SK-N-SH (cell line): Measurements from ENCODE around the gene PLPPR2. TPM values are rescaled to one million over a fixed set of nuclear protein-coding genes. Genes with fewer than 3 reads are reported as not detected.

ENCODE experiments used
- CTCF ChIA-PET: fragments of 300-600, 350-600 bp; formaldehyde crosslinking; extraction: SDS; loops from one replicate; lab custom pipeline; 2021; lab: Yijun Ruan, JAX
- POLR2A ChIA-PET: fragments of 350-600 bp; sonication (Branson Sonifier 250); formaldehyde crosslinking; extraction: SDS; loops from one replicate; lab custom pipeline; 2020; ENCODE audit warnings: antibody characterized with exemption, inconsistent platforms; lab: Yijun Ruan, JAX
- DNase-seq: peaks from one replicate; pipeline ENCODE4 v3.0.0; 2012
- H2AFZ ChIP-seq: fragments of 200-600 bp; sonication (generic); 2 replicates; pipeline ENCODE4 v1.8.1; 2016; ENCODE audit warnings: antibody characterized with exemption, mild to moderate bottlenecking, low read depth
- H3F3A ChIP-seq: fragments of 200-600 bp; sonication (generic); replicated peaks from 2 replicates; pipeline ENCODE3; 2016; ENCODE audit warnings: antibody characterized with exemption, mild to moderate bottlenecking; ENCODE audit not compliant: insufficient read depth
- H3K27ac ChIP-seq, 2 experiments: fragments of 200-500 bp in 1 of 2; fragments of 200-600 bp in 1 of 2; sonication (Bioruptor generic) in 1 of 2; sonication (generic), shearing (Covaris generic) in 1 of 2; 2 replicates each; pipeline versions ENCODE4 v1.5.1 to v1.6.1; 2014 to 2016; ENCODE audit warnings: low read depth in 2 of 2, inconsistent platforms in 1 of 2, low read length in 1 of 2, mild to moderate bottlenecking in 1 of 2, mixed read lengths in 1 of 2
- H3K27me3 ChIP-seq: fragments of 200-600 bp; sonication (generic), shearing (Covaris generic); 2 replicates; pipeline ENCODE4 v1.6.1; 2016; ENCODE audit warnings: mixed run types; ENCODE audit not compliant: insufficient read depth
- H3K36me3 ChIP-seq, 2 experiments: fragments of 200-500 bp in 1 of 2; fragments of 200-600 bp in 1 of 2; sonication (Bioruptor generic) in 1 of 2; sonication (generic) in 1 of 2; replicated peaks in 1 of 2; 2 replicates each; pipeline versions ENCODE3 to v1.5.1; 2014 to 2016; ENCODE audit warnings: low read length in 1 of 2, mild to moderate bottlenecking in 1 of 2; ENCODE audit not compliant: insufficient read depth in 2 of 2, control insufficient read depth in 1 of 2
- H3K4me1 ChIP-seq, 2 experiments: fragments of 200-500 bp in 1 of 2; fragments of 200-600 bp in 1 of 2; sonication (Bioruptor generic) in 1 of 2; sonication (generic), shearing (Covaris generic) in 1 of 2; 2 replicates each; pipeline versions ENCODE4 v1.5.1 to v1.6.1; 2014 to 2016; ENCODE audit warnings: low read depth in 1 of 2, low read length in 1 of 2, mixed run types in 1 of 2; ENCODE audit not compliant: insufficient read depth in 2 of 2, control insufficient read depth in 1 of 2
- H3K4me2 ChIP-seq: fragments of 200-600 bp; sonication (generic), shearing (Covaris generic); 2 replicates; pipeline ENCODE4 v1.6.1; 2017; ENCODE audit warnings: mixed run types
- H3K4me3 ChIP-seq, 2 experiments: fragments of 200-500 bp in 1 of 2; fragments of 200-600 bp in 1 of 2; sonication (Bioruptor generic) in 1 of 2; sonication (generic), shearing (Covaris generic) in 1 of 2; 2 replicates each; pipeline versions ENCODE4 v1.5.1 to v1.8.1; 2014 to 2016; ENCODE audit warnings: low read depth in 2 of 2, inconsistent platforms in 1 of 2, low read length in 1 of 2, mild to moderate bottlenecking in 1 of 2, mixed read lengths in 1 of 2, moderate library complexity in 1 of 2
- H3K79me2 ChIP-seq: fragments of 200-600 bp; sonication (generic); 2 replicates; pipeline ENCODE4 v1.8.1; 2017; ENCODE audit warnings: mild to moderate bottlenecking; ENCODE audit not compliant: insufficient read depth
- H3K9ac ChIP-seq: fragments of 200-600 bp; sonication (generic); 2 replicates; pipeline ENCODE4 v1.6.1; 2017; ENCODE audit warnings: mixed run types
- H3K9me2 ChIP-seq: fragments of 200-600 bp; sonication (generic); 2 replicates; pipeline ENCODE4 v1.6.1; 2017; ENCODE audit warnings: mixed run types
- H3K9me3 ChIP-seq: fragments of 200-600 bp; sonication (generic); 2 replicates; pipeline ENCODE4 v1.6.1; 2017; ENCODE audit warnings: mixed run types, mild to moderate bottlenecking, moderate library complexity
- H4K20me1 ChIP-seq: fragments of 200-600 bp; sonication (generic); 2 replicates; pipeline ENCODE4 v1.6.1; 2017; ENCODE audit warnings: mild to moderate bottlenecking, mixed run types; ENCODE audit not compliant: insufficient read depth
- CHD2 ChIP-seq: fragments of 150-350 bp; IDR thresholded peaks from 2 replicates; pipeline ENCODE4 v1.6.1; 2018; ENCODE audit warnings: low read length; ENCODE audit not compliant: partially characterized antibody
- CTCF ChIP-seq: fragments of 200-600 bp; sonication (generic); IDR thresholded peaks from 2 replicates; pipeline ENCODE4 v1.6.1; 2017; ENCODE audit warnings: antibody characterized with exemption, mild to moderate bottlenecking, moderate library complexity
- ELF1 ChIP-seq: IDR thresholded peaks from 2 replicates; pipeline ENCODE4 v1.4.0; 2012
- EP300 ChIP-seq, 2 experiments: IDR thresholded peaks; 2 replicates each; pipeline versions ENCODE4 v1.4.0 to v1.6.1; 2012; ENCODE audit warnings: borderline replicate concordance in 1 of 2, low read depth in 1 of 2, low read length in 1 of 2
- FOXJ3 ChIP-seq: sonication (generic); formaldehyde crosslinking; IDR thresholded peaks from 2 replicates; pipeline ENCODE4 v1.5.1; 2020; ENCODE audit warnings: mild to moderate bottlenecking, missing genetic modification reagents
- GATA2 ChIP-seq: sonication (generic); formaldehyde crosslinking; IDR thresholded peaks from 2 replicates; pipeline ENCODE4 v1.5.0; 2020; ENCODE audit warnings: mild to moderate bottlenecking, missing genetic modification reagents
- IRF3 ChIP-seq: fragments of 150-350 bp; IDR thresholded peaks from 2 replicates; pipeline ENCODE4 v1.6.1; 2016; ENCODE audit warnings: mild to moderate bottlenecking, low read depth, low read length
- MAX ChIP-seq: IDR thresholded peaks from 2 replicates; pipeline ENCODE4 v1.4.0; 2012; ENCODE audit warnings: low read depth
- MEF2A ChIP-seq: IDR thresholded peaks from 2 replicates; pipeline ENCODE4 v1.4.0; 2012; ENCODE audit warnings: low read depth, borderline replicate concordance
- MXI1 ChIP-seq: IDR thresholded peaks from 2 replicates; pipeline ENCODE4 v1.6.1; 2012; ENCODE audit warnings: mild to moderate bottlenecking, low read depth, low read length, improper control_type of control experiment
- NFIC ChIP-seq: IDR thresholded peaks from 2 replicates; pipeline ENCODE4 v1.4.0; 2012; ENCODE audit warnings: borderline replicate concordance
- PBX3 ChIP-seq: IDR thresholded peaks from 2 replicates; pipeline ENCODE4; 2012
- POLR2AphosphoS5 ChIP-seq: IDR thresholded peaks from 2 replicates; pipeline ENCODE4 v1.6.1; 2012; ENCODE audit warnings: low read depth, low read length
- RAD21 ChIP-seq: IDR thresholded peaks from 2 replicates; pipeline ENCODE4 v1.6.1; 2012; ENCODE audit warnings: mild to moderate bottlenecking, low read length
- RCOR1 ChIP-seq: fragments of 150-350 bp; IDR thresholded peaks from 2 replicates; pipeline ENCODE4 v1.6.1; 2017; ENCODE audit warnings: antibody characterized with exemption, low read length
- REST ChIP-seq: IDR thresholded peaks from 2 replicates; pipeline ENCODE4 v1.6.1; 2012; ENCODE audit warnings: mild to moderate bottlenecking, low read depth, low read length, moderate library complexity
- RXRA ChIP-seq: IDR thresholded peaks from 2 replicates; pipeline ENCODE4 v1.4.0; 2012; ENCODE audit warnings: low read depth, mild to moderate bottlenecking, borderline replicate concordance
- SMC3 ChIP-seq: IDR thresholded peaks from 2 replicates; pipeline ENCODE4 v1.6.1; 2012; ENCODE audit warnings: low read depth, low read length, improper control_type of control experiment
- TEAD4 ChIP-seq: IDR thresholded peaks from 2 replicates; pipeline ENCODE4 v1.4.0; 2012; ENCODE audit warnings: mild to moderate bottlenecking, borderline replicate concordance; ENCODE audit not compliant: insufficient read depth
- WGBS: methylation state at CpG from one replicate; pipeline ENCODE4 v1.1.6; 2017; ENCODE audit warnings: low lambda C conversion rate; 5-methylcytosine and 5-hydroxymethylcytosine counted together
- polyA plus RNA-seq, 3 experiments: library from polyadenylated mRNA; depleted of rRNA; stranded (reverse); fragments of >200 nt; gene quantifications; 2 replicates each; pipeline ENCODE4 v1.2.3, GENCODE V29; 2012

PLPPR2 gene
- polyA plus RNA-seq, 1 of the 3 experiments (the other 2 are of a cell fraction), result 26.2 TPM

GRCh38 chr19:11387162-11388034, 32.2 kb downstream of the PLPPR2 start:
- Histone ChIP-seq H3K4me1 (no peaks in the 10 kb centered on the region; a peak in 1 of 4 replicates), H3K9me2 (no peaks in the 10 kb centered on the region), H3K36me3 (no peaks in the 10 kb centered on the region), H2AFZ (no peak overlapping the region), H3K9me3 (no peaks in the 10 kb centered on the region), H3K27ac (no peak overlapping the region), H3K4me2 (no peak overlapping the region), H3K27me3 (no peaks in the 10 kb centered on the region), H3K9ac (no peak overlapping the region), H4K20me1 (no peaks in the 10 kb centered on the region), H3K4me3 (no peak overlapping the region), H3K79me2 (no peaks in the 10 kb centered on the region), H3F3A (peaks cover 7% of the 10 kb centered on the region)
- ChIA-PET CTCF (interaction anchor here (0.9 to 1.5 kb wide), 4 partner anchors 10 to 95 kb away, joined by 3 read pairs; partner anchors contain the start of gene ODAD3), POLR2A (interaction anchor here (0.6 to 0.7 kb wide), 2 partner anchors 11 to 13 kb away, joined by 3 read pairs; no protein-coding TSS in a partner anchor)
- no peak for DNase-seq
- TF ChIP-seq EP300 (IDR thresholded peaks at IDR 0.05; ENCODE audit: borderline replicate concordance in 1 of 2, low read depth in 1 of 2, low read length in 1 of 2) (no peak), CHD2 (no peak), NFIC (no peak), RAD21 (no peak), IRF3 (no peak), MXI1 (no peak), RCOR1 (no peak), ELF1 (no peak), RXRA (no peak), GATA2 (no peak), POLR2AphosphoS5 (no peak)
- 78% methylated on average over 19 of the region's 19 CpGs for WGBS

GRCh38 chr19:11390359-11390758, 35.1 kb downstream of the PLPPR2 start:
- WGBS, result 78% methylated on average over 2 of the region's 2 CpGs
- no peak overlapping the region for H2AFZ ChIP-seq
- no peak overlapping the region for H3K4me3 ChIP-seq
- DNase-seq, result peak; percentile 23
- H3F3A ChIP-seq, result peaks cover 3% of the 10 kb centered on the region
- H3K9me2 ChIP-seq, result no peaks in the 10 kb centered on the region
- no peak overlapping the region for H3K4me2 ChIP-seq
- ChIA-PET POLR2A (no interaction called here), CTCF (interaction anchor here (1.7 kb wide), 1 partner anchor 45 kb away, joined by 8 read pairs; the partner anchor contains the start of genes ODAD3 and PRKCSH)
- H3K27ac ChIP-seq, result no peak overlapping the region
- H3K27me3 ChIP-seq, result no peaks in the 10 kb centered on the region
- H3K9me3 ChIP-seq, result no peaks in the 10 kb centered on the region
- no peaks in the 10 kb centered on the region for H4K20me1 ChIP-seq
- no peak overlapping the region for H3K9ac ChIP-seq
- H3K79me2 ChIP-seq, result no peaks in the 10 kb centered on the region
- no peaks in the 10 kb centered on the region for H3K4me1 ChIP-seq
- H3K36me3 ChIP-seq, result no peaks in the 10 kb centered on the region
- TF ChIP-seq RAD21 (no peak), MEF2A (no peak), SMC3 (no peak), MAX (no peak), EP300 (IDR thresholded peaks at IDR 0.05; ENCODE audit: borderline replicate concordance in 1 of 2, low read depth in 1 of 2, low read length in 1 of 2) (no peak), PBX3 (no peak), TEAD4 (no peak), NFIC (no peak), CTCF (no peak), FOXJ3 (CRISPR knock-in tag) (no peak), REST (no peak)
